Keratinocyte (primary cell): ENCODE results near the gene ITPA.

Experiments
- CTCF ChIP-seq, 3 experiments: IDR thresholded peaks in 1 of 3; conservative IDR thresholded peaks in 1 of 3; optimal IDR thresholded peaks in 1 of 3; 2 replicates in 2 of 3; 3 replicates in 1 of 3; pipeline versions ENCODE3 to v1.5.1; 2011; ENCODE audit warnings: low read length in 3 of 3, mild to moderate bottlenecking in 3 of 3, moderate library complexity in 2 of 3, control low read depth in 1 of 3, inconsistent platforms in 1 of 3; ENCODE audit not compliant: insufficient read depth in 2 of 3; ENCODE audit errors: extremely low read depth in 1 of 3
- EZH2 ChIP-seq: IDR thresholded peaks from one replicate; pipeline ENCODE4 v1.6.1; 2012; ENCODE audit warnings: inconsistent platforms, mild to moderate bottlenecking, low read length, moderate library complexity

GRCh38 chr20:3227506-3227905 is 18.2 kb downstream of the ITPA start:
- TF ChIP-seq CTCF (optimal IDR thresholded peaks at IDR 0.05 in 1 of 3, IDR thresholded peaks at IDR 0.05 in 1 of 3, conservative IDR thresholded peaks at IDR 0.05 in 1 of 3; ENCODE audit: extremely low read depth in 1 of 3, insufficient read depth in 2 of 3, low read length in 3 of 3) (no peak), EZH2 (no peak)
